ENCODE measurements around the gene LIMA1.
"Not testable (repeated sequence)": the region's sequence is repeated elsewhere in the genome, so short reads cannot be mapped to it uniquely, and the experiment has no call there.

The LIMA1 gene

DNA sequence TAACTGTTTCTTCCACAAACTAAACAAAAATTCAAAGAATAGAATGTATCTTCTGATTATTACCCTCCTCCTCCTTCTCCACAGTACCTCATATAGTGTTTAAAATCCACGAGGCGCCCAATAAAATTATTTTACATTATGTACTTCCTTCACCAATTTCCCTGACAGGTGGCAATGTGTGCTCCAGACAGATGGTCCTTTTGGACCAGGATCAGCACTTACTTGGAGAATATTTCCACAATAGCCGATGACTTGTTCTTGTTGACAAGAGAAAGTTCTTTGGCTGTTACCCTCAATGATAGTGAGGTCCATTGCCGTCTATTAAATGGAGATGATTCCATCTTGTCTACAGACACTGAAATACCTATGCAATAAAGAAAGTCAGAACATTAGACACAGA, 34.9 kb downstream of the LIMA1 start:
- no peak for DNase-seq (ENCODE audit: low read depth in 2 of 2)

GRCh38 chr12:50247665-50248064, 35.7 kb downstream of the LIMA1 start:
- not testable (repeated sequence) for DNase-seq (ENCODE audit: low read depth in 2 of 2)

DNA sequence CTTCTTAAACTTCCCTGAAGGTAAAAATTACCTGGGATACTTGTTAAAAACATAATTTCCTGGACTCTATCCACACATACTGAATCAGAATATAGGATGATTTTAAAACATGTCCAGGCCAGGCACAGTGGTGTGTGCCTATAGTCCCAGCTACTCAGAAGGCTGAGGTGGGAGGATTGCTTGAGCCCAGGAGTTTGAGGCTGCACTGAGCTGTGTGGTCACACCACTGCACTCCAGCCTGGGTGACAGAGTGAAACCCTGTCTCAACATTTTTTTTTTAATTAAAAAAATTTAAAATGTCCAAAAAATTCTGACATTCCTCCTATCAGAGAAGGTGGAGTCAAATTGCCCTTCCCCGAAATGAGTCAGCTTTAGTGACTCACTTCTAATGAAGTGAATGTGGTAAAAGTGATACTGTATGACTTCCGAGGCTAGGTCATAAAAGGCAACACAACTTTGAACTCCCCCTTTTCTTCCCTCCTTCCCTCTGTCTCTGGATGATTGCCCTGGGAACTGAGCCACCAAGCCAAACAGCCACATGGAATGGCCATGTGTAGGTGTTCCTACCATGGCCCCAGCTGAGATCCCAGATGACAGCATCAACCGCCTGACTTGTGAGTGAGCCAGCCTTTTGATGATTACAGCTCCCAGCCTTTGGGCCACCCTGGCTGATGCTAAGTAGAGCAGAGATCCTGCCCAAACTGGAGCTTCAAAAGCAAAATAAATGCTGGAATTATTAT, 36.3 kb downstream of the LIMA1 start:
- DNase-seq (ENCODE audit: low read depth in 2 of 2) = no peak

DNA sequence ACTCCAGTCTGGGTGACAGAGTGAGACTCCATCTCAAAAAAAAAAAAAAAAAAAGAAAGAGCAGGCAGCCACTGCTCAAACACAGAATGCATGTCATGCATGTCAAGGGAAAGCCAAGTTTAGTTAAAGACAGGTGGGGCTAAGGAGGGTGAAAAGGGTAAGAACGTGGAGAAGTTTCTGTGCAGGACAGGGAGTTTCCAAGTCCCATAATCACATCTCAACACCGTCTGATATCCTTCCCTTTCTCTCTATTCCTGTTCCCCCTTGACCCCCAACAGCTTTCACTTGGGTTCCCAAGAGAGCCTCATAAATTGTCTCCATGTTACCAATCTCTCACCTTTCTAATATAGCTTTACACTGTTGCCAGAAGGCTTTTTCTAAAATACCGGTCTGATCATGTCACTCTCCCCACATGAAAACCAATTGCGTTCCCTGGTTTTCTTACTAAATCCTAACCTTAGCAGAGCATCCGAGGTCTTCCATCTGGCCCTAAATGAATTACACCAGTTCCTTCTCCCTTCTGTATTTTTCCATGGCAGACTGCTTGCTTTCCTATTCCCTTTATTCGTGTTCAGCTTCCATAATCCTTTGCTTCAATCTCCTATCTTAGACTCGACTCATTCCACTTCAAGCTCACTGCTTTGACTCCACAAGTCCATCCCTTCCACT, 37.0 kb downstream of the LIMA1 start:
- no peak for DNase-seq (ENCODE audit: low read depth in 2 of 2)

- no peak for DNase-seq (ENCODE audit: low read depth in 2 of 2)
These were observed 39.8 kb downstream of the LIMA1 start for GRCh38 chr12:50243507-50243906.

- DNase-seq (ENCODE audit: low read depth in 2 of 2) = no peak
These were observed 40.5 kb downstream of the LIMA1 start for GRCh38 chr12:50242751-50243191.

- DNase-seq (ENCODE audit: low read depth in 2 of 2) = no peak
These were observed 42.1 kb downstream of the LIMA1 start for GRCh38 chr12:50241178-50241577.

DNA sequence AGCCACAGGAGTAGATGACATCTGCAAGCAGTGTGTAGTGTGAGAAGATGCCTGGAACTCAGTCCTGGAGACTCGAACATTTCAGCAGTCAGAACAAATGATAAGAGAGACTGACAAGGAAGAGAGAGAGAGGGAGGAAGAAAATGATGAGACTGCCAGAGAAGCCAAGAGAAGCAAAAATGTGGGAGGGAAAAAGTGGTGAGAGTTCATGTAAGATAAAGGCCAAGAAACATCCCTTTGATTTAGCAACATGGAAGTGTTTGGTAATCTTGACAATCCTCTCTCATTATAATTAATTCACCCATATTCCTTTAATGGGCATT, 42.6 kb downstream of the LIMA1 start:
- DNase-seq (ENCODE audit: low read depth in 2 of 2) = no peak

- DNase-seq (ENCODE audit: low read depth in 2 of 2) = no peak
These were observed 43.1 kb downstream of the LIMA1 start for GRCh38 chr12:50240096-50240791.

DNA sequence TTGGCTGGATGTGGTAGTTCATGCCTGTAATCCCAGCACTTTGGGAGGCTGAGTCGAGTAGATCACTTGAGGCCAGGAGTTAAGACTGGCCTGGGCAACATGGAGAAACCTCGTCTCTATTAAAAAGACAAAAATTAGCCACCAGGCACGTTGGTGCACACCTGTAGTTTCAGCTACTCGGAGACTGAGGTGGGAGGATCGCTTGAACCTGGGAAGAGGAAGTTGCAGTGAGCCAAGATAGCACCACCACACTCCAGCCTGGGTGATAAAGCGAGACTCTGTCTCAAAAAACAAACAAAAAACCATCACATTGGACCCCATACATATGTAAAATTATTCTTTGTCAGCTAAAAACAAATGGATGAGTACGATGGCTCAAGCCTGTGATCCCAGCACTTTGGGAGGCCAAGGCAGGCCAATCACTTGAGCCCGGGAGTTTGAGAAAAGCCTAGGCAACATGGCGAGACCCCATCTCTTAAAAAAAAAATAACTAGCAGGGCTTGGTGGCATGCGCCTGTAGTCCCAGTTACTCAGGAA, 43.9 kb downstream of the LIMA1 start:
- DNase-seq (ENCODE audit: low read depth in 2 of 2) = no peak

DNA sequence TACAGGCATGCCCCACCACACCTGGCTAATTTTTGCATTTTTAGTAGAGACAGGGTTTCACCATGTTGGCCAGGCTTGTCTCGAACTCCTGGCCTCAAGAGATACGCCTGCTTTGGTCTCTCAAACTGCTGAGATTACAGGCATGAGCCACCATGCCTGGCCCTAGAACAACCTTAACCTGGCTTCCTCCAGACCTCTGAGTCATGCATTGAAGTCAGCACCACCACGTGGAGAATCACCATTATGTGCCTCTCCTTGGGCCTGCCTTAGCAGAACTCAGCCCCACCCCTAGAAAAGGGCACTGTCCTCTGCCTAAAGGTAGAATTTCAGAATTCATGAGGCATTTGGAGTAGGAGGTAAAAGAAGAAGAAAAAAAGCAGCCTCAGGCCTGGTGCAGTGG, 49.0 kb downstream of the LIMA1 start:
- DNase-seq (ENCODE audit: low read depth in 2 of 2) = no peak

GRCh38 chr12:50232771-50233209, 50.5 kb downstream of the LIMA1 start:
- DNase-seq (ENCODE audit: low read depth in 2 of 2) = no peak

DNA sequence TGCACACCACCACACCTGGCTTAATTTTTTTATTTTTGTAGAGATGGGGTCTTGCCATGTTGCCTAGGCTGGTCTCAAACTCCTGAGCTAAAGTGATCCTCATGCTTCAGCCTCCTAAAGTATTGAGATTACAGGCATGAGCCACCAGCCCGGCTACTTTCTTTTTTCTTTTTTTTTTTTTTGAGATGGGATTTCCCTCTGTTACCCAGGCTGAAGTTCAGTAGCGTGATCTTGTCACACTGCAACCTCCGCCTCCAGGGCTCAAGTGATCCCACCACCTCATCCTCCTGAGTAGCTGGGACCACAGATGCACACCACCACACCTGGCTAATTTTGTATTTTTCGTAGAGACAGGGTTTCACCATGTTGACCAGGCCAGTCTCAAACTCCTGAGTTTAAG, 51.1 kb downstream of the LIMA1 start:
- DNase-seq (ENCODE audit: low read depth in 2 of 2) = no peak

DNA sequence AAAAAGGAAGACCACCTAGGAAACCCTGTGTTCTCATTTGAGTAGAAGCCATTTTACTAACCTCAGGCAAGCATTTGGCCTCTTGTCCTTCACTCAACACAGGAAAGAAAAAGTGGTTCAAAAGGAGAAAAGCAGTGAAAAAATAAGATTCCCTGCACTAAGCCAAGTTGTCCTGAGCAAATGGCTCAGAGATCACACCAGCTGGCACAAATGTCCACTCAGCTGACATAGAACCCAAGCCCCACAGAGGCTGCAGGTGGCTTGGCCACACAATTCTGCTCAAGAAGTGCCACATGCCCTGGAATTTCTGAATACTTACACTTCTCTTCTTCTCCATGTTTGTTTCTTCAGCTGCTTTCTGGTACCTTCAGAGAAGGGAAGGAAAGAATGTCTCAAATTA, 52.0 kb downstream of the LIMA1 start:
- no peak for DNase-seq (ENCODE audit: low read depth in 2 of 2)

DNA sequence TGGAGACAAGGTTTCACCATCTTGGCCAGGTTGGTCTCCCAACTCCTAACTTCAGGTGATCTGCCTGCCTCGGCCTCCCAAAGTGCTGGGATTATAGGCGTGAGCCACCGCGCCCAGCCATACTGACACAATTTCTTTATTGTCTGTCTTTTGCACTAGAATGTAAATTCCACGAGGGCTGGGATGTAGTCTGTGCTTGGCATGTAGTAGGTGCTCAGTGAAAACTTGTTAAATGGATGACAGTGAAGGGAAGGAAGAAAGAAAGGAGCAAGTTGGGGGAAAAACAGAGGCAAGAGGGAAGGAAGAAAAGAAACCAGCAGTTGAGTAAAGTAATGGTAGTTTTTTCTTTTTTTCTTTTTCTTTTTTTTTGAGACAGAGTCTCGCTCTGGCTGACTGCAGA, 53.1 kb downstream of the LIMA1 start:
- DNase-seq (ENCODE audit: low read depth in 2 of 2) = no peak

- no peak for DNase-seq (ENCODE audit: low read depth in 2 of 2)
These were observed 59.2 kb downstream of the LIMA1 start for GRCh38 chr12:50224026-50224692.

GRCh38 chr12:50222275-50222783, 61.0 kb downstream of the LIMA1 start:
- no peak for DNase-seq (ENCODE audit: low read depth in 2 of 2)

- no peak for DNase-seq (ENCODE audit: low read depth in 2 of 2)
These were observed 61.9 kb downstream of the LIMA1 start for GRCh38 chr12:50221228-50222008.

DNA sequence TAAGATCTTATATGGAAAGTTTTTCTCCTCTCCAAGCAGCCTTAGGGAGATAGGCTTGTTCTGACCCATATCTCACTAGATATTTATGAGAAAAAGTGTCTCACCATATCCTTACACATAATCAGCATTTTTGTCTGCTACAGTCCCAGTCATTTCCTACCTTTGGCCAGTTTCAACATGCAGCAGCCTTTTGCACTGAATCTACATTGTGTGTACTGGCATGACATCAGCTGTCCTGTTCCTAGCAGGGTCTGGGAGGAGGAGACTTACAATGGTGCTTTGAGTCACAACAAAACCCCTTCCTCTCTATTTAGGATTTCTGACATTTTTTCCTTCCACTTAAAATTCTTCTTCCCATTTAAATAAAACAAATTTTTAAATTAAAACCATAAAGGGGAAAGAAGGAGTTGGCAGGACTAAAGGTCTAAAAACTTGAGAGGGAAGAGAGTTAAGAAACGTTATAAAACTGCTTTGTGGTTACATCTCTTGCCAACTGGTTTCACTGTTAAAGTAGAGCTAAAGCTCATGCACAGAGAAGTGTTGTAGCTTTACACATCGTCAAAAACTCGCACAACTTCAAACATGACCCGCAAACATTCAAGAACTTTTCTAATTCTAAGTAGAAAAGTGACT, 62.8 kb downstream of the LIMA1 start:
- DNase-seq (ENCODE audit: low read depth in 2 of 2) = no peak

DNA sequence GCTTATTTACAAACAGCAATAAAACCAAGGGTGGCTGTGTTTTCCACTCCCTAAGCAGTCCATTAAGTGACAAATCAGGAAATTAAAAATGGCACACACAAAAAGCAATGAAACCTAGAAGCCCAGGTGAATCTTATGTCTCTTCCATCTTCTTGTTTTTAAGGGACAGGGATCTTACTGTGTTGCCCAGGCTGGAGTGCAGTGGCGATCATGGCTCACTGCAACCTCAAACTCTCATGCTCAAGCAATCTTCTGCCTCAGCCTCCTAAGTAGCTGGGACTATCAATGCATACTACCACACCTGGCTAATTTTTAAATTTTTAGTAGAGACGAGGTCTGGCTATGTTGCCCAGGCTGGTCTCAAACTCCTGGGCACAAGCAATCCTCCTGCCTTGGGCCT, 63.8 kb downstream of the LIMA1 start:
- DNase-seq (ENCODE audit: low read depth in 2 of 2) = no peak

DNA sequence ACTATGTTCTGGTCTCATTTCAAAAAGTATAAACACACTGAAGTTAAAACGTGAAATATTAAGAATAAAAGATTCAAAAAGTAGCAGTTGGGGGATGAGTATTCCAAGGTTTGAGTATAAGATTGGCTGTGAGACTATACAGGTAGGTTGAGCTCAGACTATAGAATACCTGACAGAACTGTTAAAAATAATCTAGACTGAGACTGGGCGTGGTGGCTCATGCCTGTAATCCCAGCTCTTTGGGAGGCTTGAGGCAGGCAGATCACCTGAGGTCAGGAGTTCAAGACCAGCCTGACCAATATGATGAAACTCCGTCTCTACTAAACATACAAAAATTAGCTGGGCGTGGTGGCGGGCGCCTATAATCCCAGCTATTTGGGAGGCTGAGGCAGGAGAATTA, 64.3 kb downstream of the LIMA1 start:
- not testable (repeated sequence) for DNase-seq (ENCODE audit: low read depth in 2 of 2)
